Erythroblast (primary cell): ENCODE data around the gene HP.

Experiments
- GATA1 ChIP-seq: IDR thresholded peaks from 2 replicates; pipeline ENCODE4 v1.6.1; 2011; ENCODE audit warnings: low read depth, mild to moderate bottlenecking, control low read depth, low read length, moderate library complexity
- POLR2A ChIP-seq: IDR thresholded peaks from 2 replicates; pipeline ENCODE4 v1.6.1; 2011; ENCODE audit warnings: mild to moderate bottlenecking, low read length

- TF ChIP-seq POLR2A (no peak), GATA1 (no peak)
Observed at GRCh38 chr16:72027669-72028378, 26.5 kb upstream of the HP start.
